ENCODE results near the gene BCAR3.
"Not testable (repeated sequence)": the region's sequence is repeated elsewhere in the genome, so short reads cannot be mapped to it uniquely, and the experiment has no call there.

Gene BCAR3

GRCh38 chr1:93705892-93706500 is 24.4 kb upstream of the BCAR3 start:
- DNase-seq = no peak

- DNase-seq = no peak
Measured at GRCh38 chr1:93704052-93704451, 22.4 kb upstream of the BCAR3 start.

GRCh38 chr1:93703643-93704042 is 22.0 kb upstream of the BCAR3 start:
- no peak for DNase-seq

GRCh38 chr1:93702828-93703183 is 21.2 kb upstream of the BCAR3 start:
- DNase-seq = no peak

GRCh38 chr1:93702111-93702827 is 20.6 kb upstream of the BCAR3 start:
- DNase-seq = no peak

- DNase-seq = no peak
Measured at GRCh38 chr1:93701629-93702028, 20.0 kb upstream of the BCAR3 start.

GRCh38 chr1:93700532-93701469 is 19.2 kb upstream of the BCAR3 start:
- no peak for DNase-seq

- no peak for DNase-seq
Measured at GRCh38 chr1:93699503-93700168, 18.0 kb upstream of the BCAR3 start.

GRCh38 chr1:93699049-93699384 is 17.4 kb upstream of the BCAR3 start:
- DNase-seq = no peak

GRCh38 chr1:93698329-93699048 is 16.9 kb upstream of the BCAR3 start:
- no peak for DNase-seq

GRCh38 chr1:93697566-93697965 is 15.9 kb upstream of the BCAR3 start:
- DNase-seq = not testable (repeated sequence)

GRCh38 chr1:93695411-93696005 is 13.9 kb upstream of the BCAR3 start:
- no peak for DNase-seq

- DNase-seq = no peak
Measured at GRCh38 chr1:93694819-93695218, 13.2 kb upstream of the BCAR3 start.

GRCh38 chr1:93694039-93694438 is 12.4 kb upstream of the BCAR3 start:
- no peak for DNase-seq

GRCh38 chr1:93692983-93693591 is 11.4 kb upstream of the BCAR3 start:
- DNase-seq = peak; percentile 9

GRCh38 chr1:93692451-93692861 is 10.8 kb upstream of the BCAR3 start:
- DNase-seq = no peak

- no peak for DNase-seq
Measured at GRCh38 chr1:93692026-93692425, 10.4 kb upstream of the BCAR3 start.

GRCh38 chr1:93690921-93691789 is 9.5 kb upstream of the BCAR3 start:
- no peak for DNase-seq

GRCh38 chr1:93690341-93690740 is 8.7 kb upstream of the BCAR3 start:
- no peak for DNase-seq

- DNase-seq = no peak
Measured at GRCh38 chr1:93689521-93690223, 8.0 kb upstream of the BCAR3 start.
